Activated CD4-positive, alpha-beta T cell treated with anti-CD3 and anti-CD28 coated beads, Interleukin-2, amount 50 U/mL, for 48 hours (primary cell): ENCODE results near the gene LMF1.
"Not testable (repeated sequence)": the region's sequence is repeated elsewhere in the genome, so short reads cannot be mapped to it uniquely, and the experiment has no call there.

ENCODE experiments used
- DNase-seq, 2 experiments: peaks; one replicate each; pipeline ENCODE4 v3.0.0-alpha.2; 2020

The LMF1 gene

DNA sequence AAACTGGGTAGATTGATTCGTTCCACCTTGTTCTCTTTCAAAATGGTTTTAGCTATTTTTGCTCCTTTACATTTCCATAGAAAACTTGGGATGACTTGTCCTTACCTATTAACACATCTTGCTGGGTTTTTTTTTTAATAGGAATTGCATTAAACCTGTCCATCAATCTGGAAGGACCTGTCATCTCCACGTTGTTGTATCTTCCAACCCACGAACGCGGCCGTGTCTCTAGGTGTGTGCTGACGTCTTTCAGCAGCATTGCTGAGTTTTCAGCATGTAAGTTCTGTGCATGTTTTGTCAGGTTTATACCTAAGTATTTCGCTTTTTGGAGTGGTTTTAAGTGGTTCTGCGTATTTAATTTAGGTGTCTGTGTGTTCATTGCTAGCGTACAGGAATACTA is 109.9 kb downstream of the LMF1 start:
- no peak for DNase-seq

GRCh38 chr16:858971-859370 is 111.8 kb downstream of the LMF1 start:
- not testable (repeated sequence) for DNase-seq

DNA sequence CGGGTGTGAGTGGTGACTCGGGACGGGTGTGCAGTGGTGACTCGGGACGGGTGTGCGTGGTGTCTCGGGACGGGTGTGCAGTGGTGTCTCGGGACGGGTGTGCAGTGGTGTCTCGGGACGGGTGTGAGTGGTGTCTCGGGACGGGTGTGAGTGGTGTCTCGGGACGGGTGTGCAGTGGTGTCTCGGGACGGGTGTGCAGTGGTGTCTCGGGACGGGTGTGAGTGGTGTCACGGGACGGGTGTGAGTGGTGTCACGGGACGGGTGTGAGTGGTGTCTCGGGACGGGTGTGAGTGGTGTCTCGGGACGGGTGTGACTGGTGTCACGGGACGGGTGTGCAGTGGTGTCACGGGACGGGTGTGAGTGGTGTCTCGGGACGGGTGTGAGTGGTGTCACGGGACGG is 112.3 kb downstream of the LMF1 start:
- DNase-seq, result not testable (repeated sequence)

DNA sequence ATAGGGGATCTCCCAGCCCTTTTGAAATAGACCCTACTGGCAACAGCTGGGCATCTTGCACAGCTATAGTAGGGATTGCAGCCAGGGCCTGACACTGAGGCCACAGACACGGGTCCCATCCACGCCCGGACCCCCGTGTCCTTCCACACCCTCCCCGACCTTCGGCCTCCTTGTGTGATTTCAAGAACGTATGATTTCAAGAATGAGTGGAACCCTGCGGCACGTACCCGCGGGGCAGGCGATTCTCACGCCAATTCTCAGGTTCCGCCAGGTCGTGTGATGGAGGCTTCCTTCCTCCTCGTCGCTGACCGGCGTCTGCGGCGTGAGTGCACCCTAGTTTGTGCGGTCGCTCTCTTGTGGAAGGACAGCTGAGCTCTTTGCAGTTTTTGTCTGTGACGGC is 114.0 kb downstream of the LMF1 start:
- DNase-seq, result no peak

- DNase-seq, result no peak
Measured at GRCh38 chr16:856101-856500, 114.7 kb downstream of the LMF1 start.

GRCh38 chr16:855471-855870 is 115.3 kb downstream of the LMF1 start:
- DNase-seq, result no peak

DNA sequence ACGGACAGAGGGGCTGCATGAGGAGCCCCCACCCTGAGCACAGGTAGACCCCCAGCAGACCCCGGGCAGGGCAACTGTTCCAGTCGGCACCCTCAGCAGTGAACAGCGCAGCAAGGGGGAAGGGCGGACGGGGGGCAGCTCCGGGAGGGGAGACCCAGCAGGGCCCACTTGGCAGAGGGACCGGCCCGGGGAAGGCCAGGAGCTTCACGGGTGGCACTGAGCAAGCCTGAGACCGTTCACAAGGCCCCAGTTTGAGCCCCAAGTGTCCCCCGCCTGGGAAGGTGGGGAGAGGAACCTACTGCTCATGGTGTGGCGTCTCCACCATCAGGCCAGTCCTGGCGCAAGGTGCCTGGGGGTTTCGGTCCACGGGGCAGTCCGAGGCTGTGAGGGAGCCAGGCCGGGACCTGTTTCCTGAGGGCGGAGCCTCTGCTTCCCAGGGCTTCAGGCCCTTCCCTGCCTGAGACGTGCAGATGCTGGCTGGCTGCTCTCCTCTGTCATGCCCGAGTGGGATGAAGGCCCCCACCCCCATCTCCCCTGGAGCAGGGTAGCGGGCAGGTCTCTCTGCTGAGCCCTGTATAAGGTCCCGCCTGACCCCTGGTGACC is 115.9 kb downstream of the LMF1 start:
- DNase-seq, result no peak

- DNase-seq, result no peak
Measured at GRCh38 chr16:853981-854807, 116.6 kb downstream of the LMF1 start.

DNA sequence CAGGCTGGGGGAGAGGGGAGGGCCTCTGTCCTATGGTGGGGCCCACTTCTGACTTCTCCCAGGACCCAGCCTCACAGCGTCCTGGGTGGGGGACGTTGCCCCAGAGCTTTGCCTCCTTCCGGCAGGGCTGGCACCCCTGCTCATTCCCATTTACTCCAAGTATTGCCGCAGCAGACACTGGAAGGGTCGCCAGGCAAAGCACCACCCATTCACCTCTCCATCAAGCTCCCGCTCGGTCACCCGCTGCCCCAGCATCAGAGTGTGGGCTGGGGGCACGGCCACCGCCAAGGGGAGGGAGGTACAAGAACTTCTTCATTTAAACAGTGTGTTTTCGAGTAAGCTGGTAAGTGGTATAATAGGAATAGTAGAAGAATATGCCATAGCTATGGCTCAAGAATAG is 117.5 kb downstream of the LMF1 start:
- no peak for DNase-seq

DNA sequence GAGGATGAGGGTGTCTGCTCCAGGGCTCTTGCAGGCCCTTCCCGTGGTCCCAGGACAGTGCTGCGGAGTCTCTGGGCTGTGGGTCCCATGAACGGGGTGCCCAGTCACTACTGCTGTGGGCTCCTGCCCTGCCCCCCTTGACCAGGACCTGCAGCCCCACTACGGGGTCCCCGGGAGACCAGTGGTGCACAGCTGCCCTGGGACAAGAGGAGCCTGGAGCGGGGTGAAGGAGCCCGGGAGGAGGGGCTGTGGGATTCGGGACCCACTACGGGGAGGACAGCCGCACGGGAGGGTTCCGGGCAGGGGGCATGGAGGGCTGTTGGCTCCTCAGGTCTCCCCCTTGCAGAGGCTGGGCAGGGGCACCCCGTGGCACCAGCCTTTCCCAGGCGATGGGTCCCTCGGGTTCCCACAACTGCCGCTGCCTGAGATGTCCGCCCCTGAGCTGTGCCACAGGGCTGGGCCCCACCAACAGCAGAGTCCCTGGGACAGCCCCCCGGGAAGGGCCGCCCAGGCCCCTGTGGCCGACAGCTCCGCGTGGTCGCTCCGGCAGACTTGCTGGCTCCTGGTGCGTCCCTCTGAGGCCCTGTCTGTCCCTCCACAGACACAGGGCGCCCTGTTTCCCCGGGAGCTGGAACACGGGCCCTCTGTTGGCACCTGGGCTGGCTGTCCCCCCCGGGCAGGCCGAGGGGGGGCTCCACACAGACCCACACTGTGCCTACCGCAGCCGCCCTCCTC is 118.2 kb downstream of the LMF1 start:
- DNase-seq, result no peak

- DNase-seq, result no peak
Measured at GRCh38 chr16:851871-852270, 118.9 kb downstream of the LMF1 start.

DNA sequence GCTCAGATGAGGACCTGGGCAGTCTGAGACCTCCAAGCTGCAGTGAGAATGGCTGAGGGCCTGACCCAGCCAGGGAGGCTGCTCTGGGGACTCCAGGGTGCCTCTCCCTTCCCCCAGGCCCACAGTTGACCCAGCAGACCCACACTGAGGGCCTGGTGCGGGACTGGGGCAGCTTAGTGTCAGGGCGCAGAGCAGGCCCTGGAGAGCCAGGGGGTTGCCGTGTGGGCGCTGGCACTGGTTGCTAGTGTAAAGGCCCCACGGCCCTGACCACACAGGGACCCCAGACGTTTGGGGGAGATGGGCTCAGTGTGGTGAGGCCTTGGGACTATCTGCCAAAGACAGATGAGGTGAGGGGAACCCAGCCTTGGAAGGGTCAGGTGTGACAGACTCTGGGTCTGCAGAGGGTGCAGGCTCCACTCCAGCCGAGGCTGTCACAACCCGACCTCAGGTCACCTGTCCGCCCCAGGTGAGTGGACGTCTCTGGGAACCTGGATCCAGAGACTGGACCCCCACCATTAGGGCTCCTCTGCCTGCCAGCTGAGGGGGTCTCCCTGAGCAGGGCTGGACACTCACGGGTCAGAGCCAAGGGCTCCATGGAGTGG is 119.5 kb downstream of the LMF1 start:
- DNase-seq, result no peak

DNA sequence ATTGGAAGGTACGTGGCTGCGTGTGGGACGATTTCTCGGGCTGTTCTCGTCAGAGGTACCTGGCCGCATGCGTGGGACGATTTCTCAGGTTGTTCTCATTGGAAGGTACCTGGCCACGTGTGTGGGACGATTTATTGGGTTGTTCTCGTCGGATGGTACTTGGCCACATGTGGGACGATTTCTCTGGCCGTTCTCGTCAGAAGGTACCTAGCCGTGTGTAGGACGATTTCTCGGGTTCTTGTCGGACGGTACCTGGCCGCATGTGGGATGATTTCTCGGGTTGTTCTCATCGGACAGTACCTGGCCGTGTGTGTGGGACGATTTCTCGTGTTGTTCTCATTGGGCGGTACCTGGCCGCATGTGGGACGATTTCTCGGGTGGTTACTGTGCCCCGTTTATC is 120.1 kb downstream of the LMF1 start:
- DNase-seq, result no peak

GRCh38 chr16:848510-849253 is 122.1 kb downstream of the LMF1 start:
- no peak for DNase-seq

- DNase-seq, result no peak
Measured at GRCh38 chr16:847681-848445, 122.9 kb downstream of the LMF1 start.

DNA sequence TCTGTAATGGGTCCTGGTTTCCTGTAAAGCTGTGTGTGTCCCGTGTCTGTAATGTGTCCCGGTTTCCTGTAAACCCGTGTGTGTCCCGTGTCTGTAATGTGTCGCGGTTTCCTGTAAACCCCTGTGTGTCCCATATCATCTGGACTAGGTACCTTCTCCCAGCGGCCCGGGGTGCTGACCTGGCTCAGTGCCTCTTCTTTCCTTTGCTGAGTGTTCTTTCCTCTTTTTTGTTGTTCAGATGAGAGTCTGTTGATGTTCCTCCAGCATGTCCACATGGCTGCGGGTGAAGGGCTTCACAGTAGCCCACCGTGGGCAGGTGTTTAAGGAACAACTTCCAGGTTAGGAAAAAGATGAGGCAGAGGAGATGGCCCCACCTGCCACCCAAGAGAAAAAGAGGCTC is 123.6 kb downstream of the LMF1 start:
- no peak for DNase-seq

DNA sequence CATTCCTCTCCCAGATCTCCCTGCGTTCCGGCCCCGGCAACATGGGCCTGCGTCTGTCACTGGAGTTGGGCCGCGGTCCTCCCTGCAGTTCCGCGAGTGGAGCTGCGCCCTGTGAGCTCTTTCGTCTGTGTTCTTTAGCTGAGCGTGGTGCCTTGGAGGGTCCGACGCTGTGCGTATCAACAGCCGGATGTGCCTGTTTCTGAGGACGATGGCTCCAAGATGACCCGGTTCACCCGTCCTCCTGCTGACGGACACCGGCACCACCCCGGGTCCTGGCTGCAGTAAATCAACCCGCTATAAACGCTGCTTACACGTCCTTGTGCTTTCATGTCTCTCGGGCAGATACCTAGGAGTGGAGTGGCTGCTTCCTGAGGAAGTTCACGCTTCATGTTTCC is 125.4 kb downstream of the LMF1 start:
- no peak for DNase-seq

- no peak for DNase-seq
Measured at GRCh38 chr16:844638-845350, 126.0 kb downstream of the LMF1 start.

- no peak for DNase-seq
Measured at GRCh38 chr16:843771-844170, 127.0 kb downstream of the LMF1 start.

DNA sequence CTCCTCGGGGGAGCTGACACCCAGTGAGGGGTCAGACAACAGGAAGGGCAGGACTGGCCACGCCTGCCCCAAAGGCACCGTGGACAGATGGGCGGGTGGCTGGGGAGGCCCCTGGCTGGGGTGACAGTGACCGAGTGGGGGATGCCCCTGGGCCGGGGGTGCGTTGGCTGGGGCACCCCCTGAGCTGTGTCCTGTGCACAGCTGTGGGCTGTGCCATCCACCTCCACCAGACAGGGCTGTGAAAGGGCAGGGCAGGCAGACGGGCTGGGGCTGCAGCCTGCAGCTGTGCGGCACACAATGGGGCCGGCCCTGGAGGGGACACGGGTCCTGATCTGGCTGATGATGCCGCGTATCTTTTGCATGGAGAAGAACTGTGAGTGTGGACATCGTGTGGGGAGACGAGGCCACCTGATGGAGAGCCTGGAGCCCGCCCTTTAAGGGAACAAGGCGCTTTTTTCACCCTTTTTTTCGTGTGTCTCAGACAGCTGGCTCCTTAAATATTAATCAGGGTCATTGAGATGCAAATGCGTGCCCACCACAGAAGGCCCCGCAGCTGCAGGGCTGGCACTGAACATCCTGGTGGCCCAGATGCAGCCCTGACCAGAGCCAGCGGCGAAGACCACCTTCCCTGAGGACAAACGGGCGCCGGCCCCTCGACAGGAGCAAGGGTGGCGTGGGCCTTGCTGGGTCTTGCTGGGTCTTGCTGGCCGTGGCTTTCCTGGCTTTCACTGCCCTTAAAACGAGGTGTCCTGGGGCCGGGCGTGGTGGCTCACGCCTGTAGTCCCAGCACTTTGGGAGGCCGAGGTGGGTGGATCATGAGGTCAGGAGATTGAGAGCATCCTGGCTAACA is 127.8 kb downstream of the LMF1 start:
- DNase-seq, result no peak
